ENCODE measurements around the gene KRT34. TPM values are rescaled to one million over a fixed set of nuclear protein-coding genes. Genes with fewer than 3 reads are reported as not detected.

KRT34 gene
- total RNA-seq, 1 experiment from 2014 or later, result 5.1 TPM

- ChIA-PET POLR2A (ENCODE audit: unreplicated experiment) (no interaction called here), CTCF (no interaction called here)
- no peaks in the 10 kb centered on the region for H3K9me3 ChIP-seq (ENCODE audit: low read length)
- no peak for TF ChIP-seq EZH2 (IDR thresholded peaks at IDR 0.05; ENCODE audit: low read length, unreplicated experiment)
- TF ChIP-seq EZH2phosphoT487 (IDR thresholded peaks at IDR 0.05; ENCODE audit: borderline replicate concordance, low read length), result no peak
- no peak for TF ChIP-seq CTCF (conservative IDR thresholded peaks at IDR 0.05; ENCODE audit: low read depth, low read length)
- peaks cover 50% of the 10 kb centered on the region for H3K4me1 ChIP-seq (ENCODE audit: insufficient read depth, low read length)
- no peak overlapping the region for H3K4me2 ChIP-seq (ENCODE audit: low read length)
- H3K9me2 ChIP-seq (replicated peaks; ENCODE audit: low read length), result no peaks in the 10 kb centered on the region
- ATAC-seq (no peak), DNase-seq (no peak)
- H4K20me1 ChIP-seq (ENCODE audit: low read length), result no peaks in the 10 kb centered on the region
- no peaks in the 10 kb centered on the region for H3K79me2 ChIP-seq (ENCODE audit: low read length)
- BruUV-seq (replicated peaks), result no TSS peak
- no peak overlapping the region for H3K4me3 ChIP-seq (ENCODE audit: low read length)
- H2AFZ ChIP-seq (ENCODE audit: low read length), result no peak overlapping the region
- H3K27ac ChIP-seq (ENCODE audit: low read length), result peak overlapping the region; percentile 40
- H3K27me3 ChIP-seq (ENCODE audit: low read length), result no peaks in the 10 kb centered on the region
- H3K36me3 ChIP-seq (ENCODE audit: low read depth, low read length), result no peaks in the 10 kb centered on the region
- no peaks in the 10 kb centered on the region for H3F3A ChIP-seq (ENCODE audit: low read length, unreplicated experiment)
- no peak overlapping the region for H3K9ac ChIP-seq (ENCODE audit: low read length)
- intact Hi-C loops (cut with micrococcal nuclease), result no loop called here
Measured at GRCh38 chr17:41421617-41422016, 39.5 kb upstream of the KRT34 start.

GRCh38 chr17:41421116-41421515, 39.0 kb upstream of the KRT34 start:
- Histone ChIP-seq H3K4me1 (ENCODE audit: insufficient read depth, low read length) (peaks cover 50% of the 10 kb centered on the region), H4K20me1 (ENCODE audit: low read length) (no peaks in the 10 kb centered on the region), H3K9me2 (replicated peaks; ENCODE audit: low read length) (no peaks in the 10 kb centered on the region), H2AFZ (ENCODE audit: low read length) (no peak overlapping the region), H3K4me2 (ENCODE audit: low read length) (no peak overlapping the region), H3K27me3 (ENCODE audit: low read length) (no peaks in the 10 kb centered on the region), H3K9me3 (ENCODE audit: low read length) (no peaks in the 10 kb centered on the region), H3K9ac (ENCODE audit: low read length) (no peak overlapping the region), H3K27ac (ENCODE audit: low read length) (peak overlapping the region; percentile 40), H3K36me3 (ENCODE audit: low read depth, low read length) (no peaks in the 10 kb centered on the region), H3K4me3 (ENCODE audit: low read length) (no peak overlapping the region), H3F3A (ENCODE audit: low read length, unreplicated experiment) (no peaks in the 10 kb centered on the region), H3K79me2 (ENCODE audit: low read length) (no peaks in the 10 kb centered on the region)
- POLR2A ChIA-PET (ENCODE audit: unreplicated experiment), result no interaction called here
- BruUV-seq (replicated peaks), result no TSS peak
- DNase-seq (peak; percentile 71), ATAC-seq (peak; percentile 61)
- intact Hi-C loops (cut with micrococcal nuclease), result no loop called here
- TF ChIP-seq EZH2phosphoT487 (IDR thresholded peaks at IDR 0.05; ENCODE audit: borderline replicate concordance, low read length) (no peak), EZH2 (IDR thresholded peaks at IDR 0.05; ENCODE audit: low read length, unreplicated experiment) (no peak), CTCF (conservative IDR thresholded peaks at IDR 0.05; ENCODE audit: low read depth, low read length) (no peak)
- CTCF ChIA-PET, result no interaction called here

DNA sequence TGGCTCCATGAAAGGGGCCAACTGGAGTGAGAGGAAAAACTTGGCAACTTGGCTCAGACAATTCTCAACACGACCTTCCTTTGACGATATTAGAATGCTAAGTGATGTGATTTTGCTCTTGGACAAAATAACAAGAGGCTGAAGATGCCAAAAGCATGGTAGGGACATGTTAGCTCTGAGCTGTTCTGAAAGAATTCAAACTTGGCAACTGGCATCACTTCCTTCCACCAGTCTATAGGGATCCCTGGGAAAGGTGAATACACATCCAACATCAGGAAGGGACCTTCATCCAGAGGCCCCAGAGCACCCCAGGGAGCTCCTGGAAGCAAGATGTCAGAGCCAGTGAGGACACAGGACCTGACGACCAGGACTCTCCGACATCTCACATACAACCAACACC, 38.0 kb upstream of the KRT34 start:
- Histone ChIP-seq H4K20me1 (ENCODE audit: low read length) (no peaks in the 10 kb centered on the region), H3K4me3 (ENCODE audit: low read length) (no peak overlapping the region), H3K4me1 (ENCODE audit: insufficient read depth, low read length) (peaks cover 50% of the 10 kb centered on the region), H2AFZ (ENCODE audit: low read length) (no peak overlapping the region), H3K79me2 (ENCODE audit: low read length) (no peaks in the 10 kb centered on the region), H3K36me3 (ENCODE audit: low read depth, low read length) (no peaks in the 10 kb centered on the region), H3K9me3 (ENCODE audit: low read length) (no peaks in the 10 kb centered on the region), H3K27me3 (ENCODE audit: low read length) (no peaks in the 10 kb centered on the region), H3K27ac (ENCODE audit: low read length) (0 out of 2 replicates have a peak overlapping the region, but pooled peaks have one; percentile 40), H3F3A (ENCODE audit: low read length, unreplicated experiment) (no peaks in the 10 kb centered on the region), H3K9me2 (replicated peaks; ENCODE audit: low read length) (no peaks in the 10 kb centered on the region), H3K4me2 (ENCODE audit: low read length) (no peak overlapping the region), H3K9ac (ENCODE audit: low read length) (no peak overlapping the region)
- DNase-seq (peak; percentile 64), ATAC-seq (peak; percentile 37; the same call in 1 of the 2 replicates)
- ChIA-PET POLR2A (ENCODE audit: unreplicated experiment) (no interaction called here), CTCF (no interaction called here)
- intact Hi-C loops (cut with micrococcal nuclease), result no loop called here
- TF ChIP-seq EZH2 (IDR thresholded peaks at IDR 0.05; ENCODE audit: low read length, unreplicated experiment) (no peak), CTCF (conservative IDR thresholded peaks at IDR 0.05; ENCODE audit: low read depth, low read length) (no peak), EZH2phosphoT487 (IDR thresholded peaks at IDR 0.05; ENCODE audit: borderline replicate concordance, low read length) (no peak)
- BruUV-seq (replicated peaks), result no TSS peak

Data from PC-3 (cell line).